ENCODE measurements around the gene ALOXE3. TPM values are rescaled to one million over a fixed set of nuclear protein-coding genes. Genes with fewer than 3 reads are reported as not detected.

ALOXE3 gene
- total RNA-seq, 4 donors from 2014 or later, result not detected

GRCh38 chr17:8100111-8100510 is 18.2 kb downstream of the ALOXE3 start:
- no peak for TF ChIP-seq CTCF (IDR thresholded peaks at IDR 0.05; ENCODE audit: low read depth)

GRCh38 chr17:8096541-8096940 is 21.8 kb downstream of the ALOXE3 start:
- no peak for TF ChIP-seq CTCF (IDR thresholded peaks at IDR 0.05; ENCODE audit: low read depth)

- TF ChIP-seq CTCF (IDR thresholded peaks at IDR 0.05; ENCODE audit: low read depth), result no peak
Measured at GRCh38 chr17:8095361-8095760, 23.0 kb downstream of the ALOXE3 start.

GRCh38 chr17:8091033-8091687 is 27.2 kb downstream of the ALOXE3 start:
- TF ChIP-seq CTCF (IDR thresholded peaks at IDR 0.05; ENCODE audit: low read depth), result no peak

GRCh38 chr17:8089728-8090127 is 28.6 kb downstream of the ALOXE3 start:
- no peak for TF ChIP-seq CTCF (IDR thresholded peaks at IDR 0.05; ENCODE audit: low read depth)

- no peak for TF ChIP-seq CTCF (IDR thresholded peaks at IDR 0.05; ENCODE audit: low read depth)
Measured at GRCh38 chr17:8087952-8088230, 30.4 kb downstream of the ALOXE3 start.

GRCh38 chr17:8087075-8087951 is 31.0 kb downstream of the ALOXE3 start, which contains the start of gene ALOX12B:
TSS of gene ALOX12B (minus strand) at chr17:8087716. CDS start at chr17:8087442, 274 bp downstream.
- no peak for TF ChIP-seq CTCF (IDR thresholded peaks at IDR 0.05; ENCODE audit: low read depth)
